ENCODE measurements around the gene ZNF558. TPM values are rescaled to one million over a fixed set of nuclear protein-coding genes. Genes with fewer than 3 reads are reported as not detected.
"Not testable (repeated sequence)": the region's sequence is repeated elsewhere in the genome, so short reads cannot be mapped to it uniquely, and the experiment has no call there.

Gene ZNF558
- total RNA-seq, 1 experiment from 2014 or later: 30.2 TPM

DNA sequence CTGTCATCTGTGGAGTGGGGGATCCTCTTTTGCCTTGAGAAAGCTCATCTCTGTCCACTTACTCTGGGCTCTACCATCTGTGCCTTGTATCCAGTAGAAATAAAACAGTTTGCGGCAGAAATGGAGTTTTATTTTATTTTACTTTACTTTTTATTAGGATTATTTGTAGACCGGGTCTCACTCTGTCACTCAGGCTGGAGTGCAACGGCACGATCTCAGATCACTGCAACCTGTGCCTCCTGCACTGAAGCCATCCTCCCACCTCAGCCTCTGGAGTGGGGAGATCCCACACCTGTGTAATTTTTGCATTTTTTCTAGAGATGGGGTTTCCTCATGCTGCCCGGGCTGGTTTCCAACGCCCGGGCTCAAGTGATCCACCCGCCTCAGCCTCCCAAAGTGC is 62.8 kb downstream of the ZNF558 start:
- not testable (repeated sequence) for H3K4me1 ChIP-seq (ENCODE audit: insufficient read depth, low read length); H3K27me3 Mint-ChIP-seq (ENCODE audit: low read depth); H4K5ac ChIP-seq (ENCODE audit: insufficient read length, low read depth, low read length); H3K79me2 ChIP-seq (ENCODE audit: insufficient read depth, low read length); H3K23me2 ChIP-seq (ENCODE audit: insufficient read length, low read depth, low read length, poor library complexity, severe bottlenecking); H2BK20ac ChIP-seq (ENCODE audit: low read depth, low read length, poor library complexity, severe bottlenecking); H3K4me2 ChIP-seq (ENCODE audit: insufficient read depth, insufficient read length, low read length); H3K18ac ChIP-seq (ENCODE audit: insufficient read length, low read depth, low read length); H3T11ph ChIP-seq (ENCODE audit: low read length); H3K23ac ChIP-seq (ENCODE audit: insufficient read length, low read depth, low read length); H2BK12ac ChIP-seq (ENCODE audit: insufficient read length, low read depth, low read length); H2BK15ac ChIP-seq (ENCODE audit: low read depth, low read length); DNase-seq; H3K4me3 Mint-ChIP-seq; H3K27ac ChIP-seq (ENCODE audit: insufficient read length, low read depth, low read length); H3K27me3 ChIP-seq (ENCODE audit: insufficient read depth, low read length); H2BK5ac ChIP-seq (ENCODE audit: insufficient read length, low read length); H3K14ac ChIP-seq (ENCODE audit: insufficient read depth, low read length); H4K20me1 ChIP-seq (ENCODE audit: control insufficient read depth, insufficient read depth, insufficient read length); H2AFZ ChIP-seq (ENCODE audit: low read length); H3K36me3 Mint-ChIP-seq (ENCODE audit: insufficient read depth in 1 of 3, low read depth in 3 of 3); H2AK5ac ChIP-seq (ENCODE audit: insufficient read length, low read length); H3K9me3 ChIP-seq (ENCODE audit: control insufficient read depth, low read depth, low read length); H3K79me1 ChIP-seq (ENCODE audit: insufficient read depth, low read depth, low read length, poor library complexity, severe bottlenecking); H3K4ac ChIP-seq (ENCODE audit: low read depth, low read length); H3K4me1 Mint-ChIP-seq; H2BK120ac ChIP-seq (ENCODE audit: low read depth, low read length, poor library complexity, severe bottlenecking); H3K27ac Mint-ChIP-seq; H3K9ac ChIP-seq (ENCODE audit: extremely low read depth, insufficient read length, low read length); H4K8ac ChIP-seq (replicated peaks; ENCODE audit: insufficient read length, low read depth, low read length); H3K56ac ChIP-seq (ENCODE audit: insufficient read length, low read depth, low read length); H4K91ac ChIP-seq (ENCODE audit: insufficient read length, low read depth, low read length)
- peaks cover 8 to 15% of the 10 kb centered on the region in 2 experiments for H3K9me3 Mint-ChIP-seq
- no CpG with 5 or more reads among the region's 8 CpGs for WGBS (ENCODE audit: extremely low coverage, insufficient read length, low lambda C conversion rate)

DNA sequence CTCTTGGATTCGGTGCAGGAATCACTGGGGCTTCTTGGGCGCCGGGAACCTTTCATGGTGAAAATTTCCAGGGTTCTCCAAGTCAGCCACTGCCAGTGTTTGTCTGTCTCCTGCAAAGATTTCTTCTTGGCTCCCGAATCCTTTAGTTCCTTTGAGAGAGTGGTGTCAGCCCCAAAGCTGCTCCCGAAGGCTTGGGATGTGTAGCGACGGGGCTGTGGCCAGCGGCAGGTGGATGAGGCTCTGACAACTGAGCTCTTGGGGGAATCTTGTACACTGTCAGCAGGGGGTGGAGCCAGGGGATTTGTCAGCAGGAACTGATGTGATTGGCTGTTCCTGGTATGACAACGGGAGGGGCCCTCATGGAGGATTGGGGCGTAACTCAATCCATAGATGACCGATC is 64.8 kb downstream of the ZNF558 start:
- not testable (repeated sequence) for H3K27me3 Mint-ChIP-seq (ENCODE audit: low read depth); H4K5ac ChIP-seq (ENCODE audit: insufficient read length, low read depth, low read length); H3K27ac Mint-ChIP-seq; H3K56ac ChIP-seq (ENCODE audit: insufficient read length, low read depth, low read length); H3K9me3 ChIP-seq (ENCODE audit: control insufficient read depth, low read depth, low read length); H2BK120ac ChIP-seq (ENCODE audit: low read depth, low read length, poor library complexity, severe bottlenecking); H3K27ac ChIP-seq (ENCODE audit: insufficient read length, low read depth, low read length); H4K91ac ChIP-seq (ENCODE audit: insufficient read length, low read depth, low read length); H2AK5ac ChIP-seq (ENCODE audit: insufficient read length, low read length); H3K23ac ChIP-seq (ENCODE audit: insufficient read length, low read depth, low read length); H3K79me1 ChIP-seq (ENCODE audit: insufficient read depth, low read depth, low read length, poor library complexity, severe bottlenecking); DNase-seq; H3K14ac ChIP-seq (ENCODE audit: insufficient read depth, low read length); H3K4me1 Mint-ChIP-seq; H3T11ph ChIP-seq (ENCODE audit: low read length); H3K4ac ChIP-seq (ENCODE audit: low read depth, low read length); H2BK20ac ChIP-seq (ENCODE audit: low read depth, low read length, poor library complexity, severe bottlenecking); H3K4me1 ChIP-seq (ENCODE audit: insufficient read depth, low read length); H2BK5ac ChIP-seq (ENCODE audit: insufficient read length, low read length); H3K23me2 ChIP-seq (ENCODE audit: insufficient read length, low read depth, low read length, poor library complexity, severe bottlenecking); H3K4me2 ChIP-seq (ENCODE audit: insufficient read depth, insufficient read length, low read length); H2AFZ ChIP-seq (ENCODE audit: low read length); H3K9ac ChIP-seq (ENCODE audit: extremely low read depth, insufficient read length, low read length); H3K27me3 ChIP-seq (ENCODE audit: insufficient read depth, low read length); H3K79me2 ChIP-seq (ENCODE audit: insufficient read depth, low read length); H4K20me1 ChIP-seq (ENCODE audit: control insufficient read depth, insufficient read depth, insufficient read length); H3K4me3 Mint-ChIP-seq; H4K8ac ChIP-seq (replicated peaks; ENCODE audit: insufficient read length, low read depth, low read length); H3K18ac ChIP-seq (ENCODE audit: insufficient read length, low read depth, low read length); H2BK12ac ChIP-seq (ENCODE audit: insufficient read length, low read depth, low read length); H2BK15ac ChIP-seq (ENCODE audit: low read depth, low read length); H3K36me3 Mint-ChIP-seq (ENCODE audit: insufficient read depth in 1 of 3, low read depth in 3 of 3)
- H3K9me3 Mint-ChIP-seq: peaks cover 6 to 12% of the 10 kb centered on the region in 2 experiments
- WGBS (ENCODE audit: extremely low coverage, insufficient read length, low lambda C conversion rate): no CpG with 5 or more reads among the region's 11 CpGs

Other genes starting within 250 kb of the ZNF558 start
- gene ADAMTS10, start 221.6 kb downstream of the ZNF558 start, total RNA-seq (2021): 25.6 and 26.5 TPM in 2 replicates
- not detected in 2 replicates for gene NFILZ, start 201.7 kb downstream of the ZNF558 start, total RNA-seq (2021)
- gene ACTL9, start 133.5 kb downstream of the ZNF558 start, total RNA-seq (2021): not detected in 2 replicates
- gene OR2Z1, start 110.7 kb downstream of the ZNF558 start, total RNA-seq (2021): not detected in 2 replicates
- not detected in 2 replicates for gene MBD3L1, start 73 bp upstream of the ZNF558 start, total RNA-seq (2021)
- gene MUC16, start 178.1 kb upstream of the ZNF558 start, total RNA-seq (2021): 0.22 and 0.29 TPM in 2 replicates

All from H9 (cell line).